Activated naive CD4-positive, alpha-beta T cell treated with anti-CD3 and anti-CD28 coated beads, Interleukin-2, amount 10 ng/mL, durations not matched to agents 5 hours and 36 hours (primary cell): ENCODE data around the gene CFB. TPM values are rescaled to one million over a fixed set of nuclear protein-coding genes. Genes with fewer than 3 reads are reported as not detected.

Experiments used
- microRNA-seq: library from miRNA; unstranded; fragments of <30 nt; microRNA quantifications from one replicate; pipeline ENCODE4 v1.2.0, GENCODE V29; 2022; ENCODE audit warnings: borderline microRNAs expressed, borderline replicate concordance
- total RNA-seq, 2 experiments: library from RNA; stranded (reverse); gene quantifications; one replicate each; pipeline ENCODE4 v1.2.3, GENCODE V29; 2021

CFB gene
- not detected for total RNA-seq

DNA sequence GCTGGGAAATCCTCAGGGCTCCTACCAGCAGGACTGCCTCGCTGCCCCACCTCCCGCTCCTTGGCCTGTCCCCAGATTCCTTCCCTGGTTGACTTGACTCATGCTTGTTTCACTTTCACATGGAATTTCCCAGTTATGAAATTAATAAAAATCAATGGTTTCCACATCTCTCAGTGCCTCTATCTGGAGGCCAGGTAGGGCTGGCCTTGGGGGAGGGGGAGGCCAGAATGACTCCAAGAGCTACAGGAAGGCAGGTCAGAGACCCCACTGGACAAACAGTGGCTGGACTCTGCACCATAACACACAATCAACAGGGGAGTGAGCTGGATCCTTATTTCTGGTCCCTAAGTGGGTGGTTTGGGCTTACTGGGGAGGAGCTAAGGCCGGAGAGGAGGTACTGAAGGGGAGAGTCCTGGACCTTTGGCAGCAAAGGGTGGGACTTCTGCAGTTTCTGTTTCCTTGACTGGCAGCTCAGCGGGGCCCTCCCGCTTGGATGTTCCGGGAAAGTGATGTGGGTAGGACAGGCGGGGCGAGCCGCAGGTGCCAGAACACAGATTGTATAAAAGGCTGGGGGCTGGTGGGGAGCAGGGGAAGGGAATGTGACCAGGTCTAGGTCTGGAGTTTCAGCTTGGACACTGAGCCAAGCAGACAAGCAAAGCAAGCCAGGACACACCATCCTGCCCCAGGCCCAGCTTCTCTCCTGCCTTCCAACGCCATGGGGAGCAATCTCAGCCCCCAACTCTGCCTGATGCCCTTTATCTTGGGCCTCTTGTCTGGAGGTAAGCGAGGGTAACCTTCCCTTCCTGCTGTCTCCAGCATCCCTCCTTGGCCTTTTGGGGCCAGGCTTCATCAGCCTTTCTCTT lies at the start of gene CFB:
CFB (plus strand) TSS at position 589 of the 863 bp plus-strand sequence; CDS start at position 716, 127 bp downstream.

DNA sequence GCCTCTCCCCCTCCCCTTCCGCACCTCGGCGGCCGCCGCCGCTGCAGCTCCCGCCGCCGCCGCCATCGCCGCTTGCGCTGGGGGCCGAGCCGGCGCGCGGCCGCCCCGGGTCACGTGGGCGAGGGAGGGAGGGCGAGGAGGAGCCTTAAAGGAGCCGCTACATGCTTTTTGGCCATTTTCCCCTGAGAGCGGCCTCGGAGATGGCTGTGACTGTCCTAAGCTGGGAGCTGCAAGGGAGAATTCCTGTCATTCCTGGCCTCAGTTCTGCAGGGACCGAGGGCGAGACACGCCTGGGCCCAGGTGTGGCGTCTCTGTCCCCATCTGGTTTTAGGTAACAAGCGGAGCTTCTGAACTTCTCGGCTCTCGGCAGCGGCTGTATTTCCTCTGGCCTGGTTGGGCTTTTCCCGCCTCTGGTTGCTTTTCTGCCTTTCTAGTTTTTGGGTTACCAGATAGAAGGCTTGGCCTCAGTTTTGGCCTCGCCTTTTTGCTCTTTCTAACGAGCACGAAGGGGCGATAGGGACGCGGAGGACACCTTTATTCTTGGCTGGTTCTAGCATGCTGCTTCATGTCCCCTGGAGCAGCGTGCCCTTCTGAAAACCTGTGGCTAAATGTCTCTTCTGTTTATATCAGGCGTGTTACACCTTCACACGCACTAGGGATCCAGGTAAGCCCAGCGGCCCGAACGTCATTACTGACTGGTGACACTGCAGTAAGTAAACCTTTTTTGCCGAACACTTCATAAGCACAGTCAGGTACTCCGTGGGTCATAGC lies 48.1 kb upstream of the CFB start, which contains the start of gene EHMT2:
EHMT2 (minus strand) TSS at position 87 of the 771 bp plus-strand sequence; CDS start at position 66, 21 bp downstream.

GRCh38 chr6:31901953-31902643 lies 43.8 kb upstream of the CFB start, which contains the start of gene ZBTB12:
TSS of gene ZBTB12 (minus strand) at chr6:31902086. CDS start at chr6:31901305, 781 bp downstream.

GRCh38 chr6:31927242-31927862 lies 18.5 kb upstream of the CFB start, which contains the start of gene C2:
TSS of gene C2 (plus strand) at chr6:31927717. CDS start at chr6:31927753, 36 bp downstream.

GRCh38 chr6:31958741-31959739 lies 13.1 kb downstream of the CFB start, which contains the start of the genes NELFE and SKIC2:
TSS of gene NELFE (minus strand) at chr6:31958971. CDS start at chr6:31958446, 525 bp downstream.
TSS of gene SKIC2 (plus strand) at chr6:31959175. CDS start at chr6:31959193, 18 bp downstream.

DNA sequence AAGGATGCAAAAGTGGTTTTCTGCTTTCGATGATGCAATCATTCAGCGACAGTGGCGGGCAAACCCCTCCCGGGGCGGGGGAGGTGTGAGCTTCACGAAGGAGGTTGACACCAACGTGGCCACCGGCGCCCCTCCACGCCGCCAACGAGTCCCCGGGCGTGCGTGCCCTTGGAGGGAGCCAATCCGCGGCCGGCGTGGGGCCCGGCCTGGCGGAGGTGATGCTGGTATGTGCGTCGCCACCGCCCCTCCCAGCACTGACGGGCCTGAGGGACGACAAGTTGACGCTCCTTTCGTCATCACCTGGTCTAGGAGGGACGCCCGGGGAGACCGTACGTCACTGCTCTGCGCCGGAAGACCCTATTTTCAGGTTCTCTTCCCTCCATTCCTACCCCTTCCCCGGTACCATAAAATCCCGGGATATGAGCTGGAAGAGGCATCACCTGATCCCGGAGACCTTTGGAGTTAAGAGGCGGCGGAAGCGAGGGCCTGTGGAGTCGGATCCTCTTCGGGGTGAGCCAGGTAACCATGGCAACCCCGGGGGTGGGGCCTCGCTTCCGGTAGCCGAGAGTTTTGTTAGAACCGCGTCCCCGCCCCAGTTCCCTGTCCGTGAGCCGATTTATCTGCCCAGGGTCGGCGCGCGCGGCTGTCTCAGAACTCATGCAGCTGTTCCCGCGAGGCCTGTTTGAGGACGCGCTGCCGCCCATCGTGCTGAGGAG lies 26.3 kb downstream of the CFB start, which contains the start of gene DXO:
DXO (minus strand) TSS at position 146 of the 716 bp plus-strand sequence. CDS start 463 bp downstream, outside the sequence.

GRCh38 chr6:31981744-31982143 lies 35.8 kb downstream of the CFB start, which contains the start of gene C4A:
TSS of gene C4A (plus strand) at chr6:31982057. CDS start at chr6:31982108, 51 bp downstream.

Small RNAs within 50 kb of the gene (microRNA-seq; reads per million reads assigned to microRNA genes)
- gene MIR1236, result not detected

Other genes with a start within 250 kb of the CFB start
- gene ABHD16A, start 242.8 kb upstream of the CFB start, total RNA-seq, result 10 to 100 TPM; 50.4 to 54.9 TPM
- not detected for gene LY6G6F, start 239.2 kb upstream of the CFB start, total RNA-seq
- gene LY6G6D, start 230.7 kb upstream of the CFB start, total RNA-seq, result not detected
- not detected for gene LY6G6C, start 224.3 kb upstream of the CFB start, total RNA-seq
- under 1 TPM; 0.22 to 0.43 TPM for gene MPIG6B, start 222.7 kb upstream of the CFB start, total RNA-seq
- gene DDAH2, start 216.8 kb upstream of the CFB start, total RNA-seq, result 10 to 100 TPM; 18.1 to 18.9 TPM
- gene CLIC1, start 209.6 kb upstream of the CFB start, total RNA-seq, result 100 to 1,000 TPM; 534 to 538 TPM
- gene MSH5, start 206.1 kb upstream of the CFB start, total RNA-seq, result 10 to 100 TPM; 47.4 to 47.7 TPM
- gene SAPCD1, start 183.4 kb upstream of the CFB start, total RNA-seq, result 10 to 100 TPM; 11.3 to 12.0 TPM
- gene VWA7, start 168.8 kb upstream of the CFB start, total RNA-seq, result 1 to 10 TPM; 3.8 to 3.9 TPM
- 10 to 100 TPM; 74.6 to 79.2 TPM for gene VARS1, start 150.3 kb upstream of the CFB start, total RNA-seq
- gene LSM2, start 139.1 kb upstream of the CFB start, total RNA-seq, result 10 to 100 TPM; 72.5 to 75.6 TPM
- 1 to 10 TPM; 3.7 to 3.8 TPM for gene HSPA1L, start 130.8 kb upstream of the CFB start, total RNA-seq
- 10 to 100 TPM; 75.8 to 83.8 TPM for gene HSPA1A, start 130.6 kb upstream of the CFB start, total RNA-seq
- gene HSPA1B, start 118.4 kb upstream of the CFB start, total RNA-seq, result 10 to 100 TPM; 35.5 to 35.9 TPM
- gene NEU1, start 83.3 kb upstream of the CFB start, total RNA-seq, result 10 to 100 TPM; 23.4 to 23.7 TPM
- gene SLC44A4, start 67.1 kb upstream of the CFB start, total RNA-seq, result not detected
- gene EHMT2, start 48.4 kb upstream of the CFB start, total RNA-seq, result 10 to 100 TPM; 60.9 to 61.4 TPM
- gene ZBTB12, start 44.0 kb upstream of the CFB start, total RNA-seq, result 1 to 10 TPM; 1.5 to 2.4 TPM
- under 1 TPM; 0.51 to 0.93 TPM for gene C2, start 18.4 kb upstream of the CFB start, total RNA-seq
- 10 to 100 TPM; 60.9 to 61.7 TPM for gene NELFE, start 12.9 kb downstream of the CFB start, total RNA-seq
- gene SKIC2, start 13.1 kb downstream of the CFB start, total RNA-seq, result 10 to 100 TPM; 71.6 to 77.8 TPM
- gene DXO, start 26.0 kb downstream of the CFB start, total RNA-seq, result 10 to 100 TPM; 17.1 to 17.9 TPM
- 1 to 10 TPM; 4.2 to 6.2 TPM for gene C4A, start 36.0 kb downstream of the CFB start, total RNA-seq
- 1 to 10 TPM; 3.4 to 3.5 TPM for gene C4B, start 68.7 kb downstream of the CFB start, total RNA-seq
- gene CYP21A2, start 92.3 kb downstream of the CFB start, total RNA-seq, result not detected
- gene TNXB, start 163.2 kb downstream of the CFB start, total RNA-seq, result 1 to 10 TPM; 4.8 to 6.6 TPM
- gene ATF6B, start 182.2 kb downstream of the CFB start, total RNA-seq, result 100 to 1,000 TPM; 125 to 139 TPM
- gene FKBPL, start 184.2 kb downstream of the CFB start, total RNA-seq, result 1 to 10 TPM; 4.9 to 5.1 TPM
- gene PRRT1, start 205.8 kb downstream of the CFB start, total RNA-seq, result under 1 TPM; 0.29 to 0.35 TPM
- 10 to 100 TPM; 10.7 to 10.8 TPM for gene PPT2, start 208.0 kb downstream of the CFB start, total RNA-seq
- gene EGFL8, start 218.5 kb downstream of the CFB start, total RNA-seq, result 10 to 100 TPM; 11.1 to 14.5 TPM
- gene AGPAT1, start 230.0 kb downstream of the CFB start, total RNA-seq, result 10 to 100 TPM; 42.0 to 43.1 TPM
- gene RNF5, start 232.3 kb downstream of the CFB start, total RNA-seq, result 10 to 100 TPM; 38.0 to 39.8 TPM
- 10 to 100 TPM; 41.4 to 55.3 TPM for gene AGER, start 238.2 kb downstream of the CFB start, total RNA-seq
- 10 to 100 TPM; 95.5 to 96.2 TPM for gene PBX2, start 244.1 kb downstream of the CFB start, total RNA-seq
- 100 to 1,000 TPM; 320 to 332 TPM for gene GPSM3, start 246.5 kb downstream of the CFB start, total RNA-seq